Measurements from ENCODE around the gene MFSD11. TPM values are rescaled to one million over a fixed set of nuclear protein-coding genes. Genes with fewer than 3 reads are reported as not detected.

Gene MFSD11
- total and polyA plus RNA-seq, 2 of the 4 experiments (the other 2 are of a cell fraction) = 12.3 to 16.1 TPM

DNA sequence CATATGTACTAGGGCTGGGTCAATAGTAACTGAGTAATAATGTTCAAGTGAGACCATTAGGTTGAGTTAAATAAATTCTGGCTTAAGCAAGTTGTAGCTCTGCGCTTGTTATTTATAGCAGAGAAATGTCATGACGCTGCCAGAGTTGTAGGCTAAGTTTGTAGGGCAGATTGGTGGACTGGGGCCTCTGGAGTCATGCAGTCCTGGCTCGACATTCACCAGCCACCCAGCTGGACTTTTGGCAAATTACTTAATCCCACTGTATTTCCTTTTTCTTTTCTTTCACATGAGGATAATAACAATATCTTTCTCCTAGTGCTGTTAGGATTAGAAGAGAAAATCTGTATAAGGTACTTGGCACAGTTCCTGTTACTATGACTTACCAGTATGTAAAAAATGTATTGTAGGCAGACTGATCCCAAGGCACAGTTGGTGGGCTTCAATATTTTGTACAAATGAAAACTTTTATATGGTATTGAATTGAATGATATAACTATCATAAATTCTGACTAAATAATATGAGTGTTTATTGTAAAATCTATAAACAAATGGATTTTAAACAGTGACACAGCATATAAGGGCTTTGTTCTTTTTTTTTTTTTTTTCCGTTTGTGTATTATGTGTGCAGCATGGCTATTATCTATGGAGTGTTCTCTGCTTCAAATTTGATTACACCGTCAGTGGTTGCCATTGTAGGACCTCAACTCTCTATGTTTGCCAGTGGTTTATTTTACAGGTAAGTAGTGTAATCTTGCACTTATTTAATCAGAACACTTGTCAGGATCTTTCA, 2.6 kb downstream of the MFSD11 start:
- POLR2A ChIA-PET (ENCODE audit: unreplicated experiment) = no interaction called here
- Histone ChIP-seq H2AK9ac (replicated peaks; ENCODE audit: low read depth, low read length, poor library complexity) (no peak overlapping the region), H3K36me3 (ENCODE audit: control insufficient read depth, insufficient read depth, low read length) (peaks cover 16% of the 10 kb centered on the region), H2BK20ac (ENCODE audit: low read depth, low read length) (no peak overlapping the region), H2BK15ac (ENCODE audit: low read depth, low read length) (no peak overlapping the region), H3K23ac (ENCODE audit: low read depth, low read length) (no peak overlapping the region), H4K91ac (ENCODE audit: insufficient read depth, low read depth, low read length) (no peak overlapping the region), H2AFZ (replicated peaks; ENCODE audit: low read length, poor library complexity) (no peak overlapping the region), H2AK5ac (ENCODE audit: low read depth, low read length) (no peak overlapping the region), H2BK120ac (ENCODE audit: low read depth, low read length) (no peak overlapping the region), H2BK5ac (ENCODE audit: low read depth, low read length, poor library complexity, severe bottlenecking) (no peak overlapping the region), H4K20me1 (ENCODE audit: insufficient read depth, low read length) (peaks cover 8% of the 10 kb centered on the region), H3K4me2 (ENCODE audit: low read depth, low read length) (peak overlapping the region; percentile 53), H3K18ac (ENCODE audit: low read depth, low read length) (no peak overlapping the region), H3K9me1 (ENCODE audit: insufficient read depth, low read length) (peaks cover 4% of the 10 kb centered on the region; the same call in 1 of the 2 replicates), H3K56ac (ENCODE audit: extremely low read depth, insufficient read depth, low read length) (no peak overlapping the region), H3K14ac (replicated peaks; ENCODE audit: low read depth, low read length) (no peak overlapping the region), H3K79me1 (ENCODE audit: low read depth in 1 of 2, low read length in 2 of 2) (peaks cover 10 to 20% of the 10 kb centered on the region in 2 experiments), H3K27me3 (ENCODE audit: control insufficient read depth, insufficient read depth, low read length) (no peaks in the 10 kb centered on the region), H3K27ac (ENCODE audit: insufficient read depth, low read length) (peak overlapping the region; percentile 5; the same call in 1 of the 2 replicates), H4K8ac (ENCODE audit: low read depth in 2 of 2, low read length in 2 of 2) (no peak overlapping the region), H3K9ac (ENCODE audit: low read depth, low read length) (no peak overlapping the region), H3K4me1 (ENCODE audit: control insufficient read depth, insufficient read depth, low read length) (no peaks in the 10 kb centered on the region), H4K5ac (ENCODE audit: low read depth, low read length) (no peak overlapping the region), H3K4me3 (ENCODE audit: insufficient read depth, low read depth, low read length) (no peak overlapping the region), H3K4ac (ENCODE audit: low read depth, low read length) (no peak overlapping the region), H3K9me3 (ENCODE audit: control insufficient read depth, insufficient read depth, low read length) (no peaks in the 10 kb centered on the region; the same call in 1 of the 2 replicates)
- in situ Hi-C loops (cut with MboI; ENCODE audit: low sequenced_read_pairs) = no loop called here
- no peak for ATAC-seq (ENCODE audit: low read depth)
- CTCF ChIA-PET = interaction anchor here (0.6 to 1.1 kb wide), 2 partner anchors 8 to 32 kb away, joined by 3 read pairs; no protein-coding TSS in a partner anchor
- BruUV-seq (replicated peaks) = no TSS peak
- DNase-seq = peak; percentile 66
- dilution Hi-C loops (cut with HindIII; ENCODE audit: low sequenced_read_pairs, unreplicated experiment) = no loop called here
- WGBS, 2 experiments (ENCODE audit: extremely low coverage in 2 of 2, insufficient read length in 1 of 2) = no CpG with 5 or more reads among the region's 5 CpGs
- intact Hi-C loops (cut with micrococcal nuclease) = no loop called here
- TF ChIP-seq CEBPB (IDR thresholded peaks at IDR 0.05; ENCODE audit: low read depth, low read length) (no peak), MAZ (IDR thresholded peaks at IDR 0.05; ENCODE audit: borderline replicate concordance, low read depth, low read length) (no peak), POLR2A (IDR thresholded peaks at IDR 0.05; ENCODE audit: low read depth, low read length) (no peak), CHD1 (IDR thresholded peaks at IDR 0.05; ENCODE audit: low read depth, low read length) (no peak), FOS (IDR thresholded peaks at IDR 0.05; ENCODE audit: low read depth, low read length) (no peak), MAFK (IDR thresholded peaks at IDR 0.05; ENCODE audit: low read depth, low read length) (no peak), MXI1 (IDR thresholded peaks at IDR 0.05; ENCODE audit: borderline replicate concordance, low read depth, low read length) (no peak), USF2 (IDR thresholded peaks at IDR 0.05; ENCODE audit: low read depth, low read length) (no peak), SMC3 (IDR thresholded peaks at IDR 0.05; ENCODE audit: low read depth, low read length) (no peak), RAD21 (IDR thresholded peaks at IDR 0.05; ENCODE audit: low read length) (no peak), NFE2L2 (IDR thresholded peaks at IDR 0.05; ENCODE audit: low read depth, low read length) (no peak), BHLHE40 (IDR thresholded peaks at IDR 0.05; ENCODE audit: low read depth, low read length) (no peak), ELK1 (IDR thresholded peaks at IDR 0.05; ENCODE audit: borderline replicate concordance, low read depth, low read length) (no peak), RFX5 (IDR thresholded peaks at IDR 0.05; ENCODE audit: low read depth, low read length) (no peak)
- TF ChIP-seq, protein P1, sequence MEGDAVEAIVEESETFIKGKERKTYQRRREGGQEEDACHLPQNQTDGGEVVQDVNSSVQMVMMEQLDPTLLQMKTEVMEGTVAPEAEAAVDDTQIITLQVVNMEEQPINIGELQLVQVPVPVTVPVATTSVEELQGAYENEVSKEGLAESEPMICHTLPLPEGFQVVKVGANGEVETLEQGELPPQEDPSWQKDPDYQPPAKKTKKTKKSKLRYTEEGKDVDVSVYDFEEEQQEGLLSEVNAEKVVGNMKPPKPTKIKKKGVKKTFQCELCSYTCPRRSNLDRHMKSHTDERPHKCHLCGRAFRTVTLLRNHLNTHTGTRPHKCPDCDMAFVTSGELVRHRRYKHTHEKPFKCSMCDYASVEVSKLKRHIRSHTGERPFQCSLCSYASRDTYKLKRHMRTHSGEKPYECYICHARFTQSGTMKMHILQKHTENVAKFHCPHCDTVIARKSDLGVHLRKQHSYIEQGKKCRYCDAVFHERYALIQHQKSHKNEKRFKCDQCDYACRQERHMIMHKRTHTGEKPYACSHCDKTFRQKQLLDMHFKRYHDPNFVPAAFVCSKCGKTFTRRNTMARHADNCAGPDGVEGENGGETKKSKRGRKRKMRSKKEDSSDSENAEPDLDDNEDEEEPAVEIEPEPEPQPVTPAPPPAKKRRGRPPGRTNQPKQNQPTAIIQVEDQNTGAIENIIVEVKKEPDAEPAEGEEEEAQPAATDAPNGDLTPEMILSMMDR (conservative IDR thresholded peaks at IDR 0.05; ENCODE audit: low read depth, low read length) = no peak

All from IMR-90 (cell line).